ENCODE measurements around the gene ACBD5.
"Not testable (repeated sequence)": the region's sequence is repeated elsewhere in the genome, so short reads cannot be mapped to it uniquely, and the experiment has no call there.

ACBD5 gene, protein sequence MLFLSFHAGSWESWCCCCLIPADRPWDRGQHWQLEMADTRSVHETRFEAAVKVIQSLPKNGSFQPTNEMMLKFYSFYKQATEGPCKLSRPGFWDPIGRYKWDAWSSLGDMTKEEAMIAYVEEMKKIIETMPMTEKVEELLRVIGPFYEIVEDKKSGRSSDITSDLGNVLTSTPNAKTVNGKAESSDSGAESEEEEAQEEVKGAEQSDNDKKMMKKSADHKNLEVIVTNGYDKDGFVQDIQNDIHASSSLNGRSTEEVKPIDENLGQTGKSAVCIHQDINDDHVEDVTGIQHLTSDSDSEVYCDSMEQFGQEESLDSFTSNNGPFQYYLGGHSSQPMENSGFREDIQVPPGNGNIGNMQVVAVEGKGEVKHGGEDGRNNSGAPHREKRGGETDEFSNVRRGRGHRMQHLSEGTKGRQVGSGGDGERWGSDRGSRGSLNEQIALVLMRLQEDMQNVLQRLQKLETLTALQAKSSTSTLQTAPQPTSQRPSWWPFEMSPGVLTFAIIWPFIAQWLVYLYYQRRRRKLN
- 44.5 to 87.7 (median 64.9) reads per million in 4 experiments for total RNA-seq

GRCh38 chr10:27240212-27241009, at the start of gene ACBD5:
ACBD5 (minus strand) TSS chr10:27240797; CDS start chr10:27240688, 109 bp downstream.
- DNase-seq = peak; percentile 55

DNA sequence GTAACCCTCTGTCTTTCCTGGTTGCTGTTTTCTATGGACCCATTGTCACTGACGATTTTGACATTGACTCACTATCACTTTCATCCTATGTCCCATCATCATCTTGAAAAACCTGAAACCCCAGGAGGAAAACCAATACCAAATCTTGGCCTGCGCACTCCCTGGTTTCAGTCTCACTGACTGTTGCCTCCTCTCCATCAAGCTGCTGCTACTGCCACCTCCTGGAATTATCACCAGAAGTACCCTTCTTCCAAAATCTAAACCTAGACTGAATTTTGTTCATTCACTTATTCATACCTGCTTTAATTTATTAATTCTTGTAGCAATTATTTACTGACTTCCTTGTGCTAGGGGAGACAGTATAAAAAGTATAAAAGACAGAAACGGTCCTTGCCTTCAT, 44.5 kb upstream of the ACBD5 start:
- DNase-seq = peak; percentile 1

GRCh38 chr10:27276581-27276980, 36.0 kb upstream of the ACBD5 start:
- no peak for DNase-seq

GRCh38 chr10:27266025-27266424, 25.4 kb upstream of the ACBD5 start:
- not testable (repeated sequence) for DNase-seq

DNA sequence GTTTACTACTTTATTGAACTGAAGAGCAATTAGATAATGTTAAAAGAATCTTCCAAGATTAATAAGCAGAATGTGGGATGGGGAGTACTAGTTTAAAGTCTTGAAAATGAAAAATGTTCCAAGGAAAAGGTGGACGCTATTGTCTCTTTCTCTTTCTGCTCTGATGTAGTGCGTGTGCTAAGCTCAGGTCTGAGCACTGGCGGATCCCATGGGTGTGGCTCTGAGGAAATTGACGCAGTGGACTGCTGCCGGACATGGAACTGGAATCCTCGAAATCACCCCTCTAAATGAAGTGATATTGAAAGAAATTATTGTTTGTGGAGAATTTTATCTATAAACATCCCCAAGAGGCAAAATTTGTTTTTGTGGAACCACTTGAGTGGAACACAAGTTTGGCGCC, 22.2 kb upstream of the ACBD5 start:
- not testable (repeated sequence) for DNase-seq

- no peak for DNase-seq
Observed at GRCh38 chr10:27258838-27259812, 18.5 kb upstream of the ACBD5 start.

DNA sequence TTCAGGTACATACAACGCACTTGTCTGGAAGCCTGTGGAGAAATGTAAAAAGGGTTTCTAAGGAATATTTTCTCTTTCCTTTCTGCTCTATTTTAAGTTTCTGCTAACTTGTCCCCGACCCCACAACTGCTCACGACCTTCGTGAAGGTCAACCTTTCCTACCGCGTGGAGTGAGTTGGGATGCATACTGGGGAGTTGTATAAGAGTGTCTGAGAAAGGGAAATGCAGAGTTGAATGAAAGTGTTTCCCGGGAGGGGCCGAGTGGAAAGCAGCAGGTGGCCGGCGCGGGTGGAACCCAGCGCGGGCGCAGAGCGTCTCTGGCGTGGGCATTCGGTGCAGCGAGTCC, 17.9 kb upstream of the ACBD5 start:
- no peak for DNase-seq

DNA sequence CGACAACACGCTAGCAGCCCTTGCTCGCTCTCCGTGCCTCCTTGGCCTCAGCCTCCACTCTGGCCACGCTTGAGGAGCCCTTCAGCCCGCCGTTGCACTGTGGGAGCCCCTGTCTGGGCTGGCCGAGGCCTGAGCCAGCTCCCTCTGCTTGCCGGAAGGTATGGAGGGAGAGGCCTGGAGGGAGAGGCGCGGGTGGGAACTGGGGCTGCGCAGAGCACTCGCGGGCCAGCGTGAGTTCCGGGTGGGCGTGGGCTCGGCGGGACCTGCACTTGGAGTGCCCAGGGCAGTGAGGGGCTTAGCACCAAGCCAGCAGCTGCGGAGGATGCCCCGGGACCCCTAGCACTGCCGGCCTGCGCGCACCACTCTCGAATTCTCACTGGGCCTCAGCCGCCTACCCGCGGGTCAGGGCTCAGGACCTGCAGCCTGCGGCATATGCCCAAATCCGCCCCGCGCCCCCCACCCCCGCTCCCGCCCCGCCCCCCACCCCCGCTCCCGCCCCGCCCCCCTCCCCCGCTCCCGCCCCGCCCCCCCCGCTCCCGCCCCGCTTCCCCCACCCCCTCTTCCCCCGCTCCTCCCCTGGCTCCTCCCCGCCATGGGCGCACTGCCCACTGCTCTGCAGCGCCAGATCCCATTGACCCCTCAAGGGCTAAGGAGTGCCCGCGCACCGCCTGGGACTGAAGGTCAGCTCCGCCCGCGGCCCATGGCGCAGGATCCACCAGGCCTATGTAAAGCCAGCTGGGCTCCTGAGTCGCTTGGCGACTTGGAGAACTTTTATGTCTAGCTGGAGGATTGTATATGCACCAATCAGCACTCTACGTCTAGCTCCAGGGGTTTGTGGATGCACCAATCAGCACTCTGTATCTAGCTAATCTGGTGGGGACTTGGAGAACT, 15.9 kb upstream of the ACBD5 start:
- no peak for DNase-seq

DNA sequence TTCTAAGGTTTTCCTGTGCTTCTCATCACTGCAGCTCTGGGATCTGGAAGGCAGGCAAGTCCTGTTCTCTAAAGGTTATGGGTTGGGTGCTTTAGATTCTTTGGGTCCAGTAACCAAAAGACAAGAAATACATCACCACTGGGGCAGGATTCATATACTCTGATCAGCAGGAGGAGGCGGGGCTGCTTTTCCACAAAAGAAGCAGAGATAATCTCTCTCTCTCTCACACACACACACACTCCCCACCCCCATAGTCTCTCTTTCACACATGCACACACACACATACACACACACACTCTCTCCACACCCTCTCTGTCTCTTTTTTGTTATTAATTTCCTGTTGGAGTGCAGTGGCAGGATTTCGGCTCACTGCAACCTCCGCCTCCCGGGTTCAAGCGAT, 13.0 kb upstream of the ACBD5 start:
- no peak for DNase-seq

DNA sequence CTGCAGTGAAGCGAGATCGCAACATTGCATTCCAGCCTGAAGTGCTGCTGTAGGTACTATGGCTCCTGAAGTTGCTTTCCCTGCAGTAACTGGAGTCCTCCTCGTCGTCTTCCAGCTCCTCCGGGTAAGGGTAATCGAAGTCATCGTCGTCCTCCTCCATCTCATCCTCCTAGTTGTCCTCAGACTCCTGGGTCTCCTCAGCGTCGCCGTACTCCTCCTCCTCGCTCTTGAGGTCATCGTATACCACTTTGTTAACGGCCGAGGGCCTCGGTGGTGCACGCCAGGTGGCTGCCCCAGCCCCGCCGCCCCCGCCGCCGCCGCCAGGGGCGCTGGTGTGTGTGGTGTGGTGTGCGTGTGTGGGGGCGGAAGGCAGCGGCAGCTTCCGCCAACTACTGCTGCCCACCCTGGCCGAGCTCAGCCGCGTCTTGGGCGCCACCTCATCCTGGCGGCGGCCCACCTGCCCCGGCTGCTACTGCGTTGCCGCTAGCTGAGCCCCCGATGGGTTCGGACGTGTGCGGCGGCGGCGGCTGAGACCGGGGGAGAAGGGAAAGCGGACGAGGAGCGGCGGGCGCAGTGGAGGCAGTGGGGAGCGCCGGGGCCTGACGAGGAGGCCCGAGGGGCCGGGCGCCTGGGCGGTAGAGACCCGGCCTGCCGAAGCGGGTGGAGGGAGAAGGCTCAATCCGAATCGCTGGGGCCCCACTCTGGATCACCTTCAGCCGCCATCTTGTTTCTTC, 11.8 kb upstream of the ACBD5 start:
- DNase-seq = peak; percentile 56

DNA sequence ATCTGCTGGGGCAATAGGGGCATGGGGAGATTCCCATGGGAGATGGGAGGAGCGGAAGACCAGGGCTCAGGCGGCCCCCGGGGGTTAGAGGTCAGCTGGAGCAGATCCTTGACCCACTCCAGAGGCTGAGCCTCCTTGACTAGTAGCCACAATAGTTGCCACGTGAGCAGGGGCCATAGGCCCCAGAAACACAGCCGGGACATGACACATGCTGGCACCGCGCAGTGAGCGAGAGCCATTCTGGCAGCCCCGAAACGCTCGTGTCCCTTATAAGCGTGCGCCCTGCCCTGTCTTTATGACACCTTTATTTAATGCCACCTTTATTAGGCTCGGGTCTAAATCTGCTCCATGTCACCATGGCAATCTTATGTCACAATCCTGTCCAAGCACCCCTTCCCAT, 11.0 kb upstream of the ACBD5 start:
- no peak for DNase-seq

- no peak for DNase-seq
Observed at GRCh38 chr10:27248215-27248614, 7.6 kb upstream of the ACBD5 start.

GRCh38 chr10:27247441-27247840, 6.8 kb upstream of the ACBD5 start:
- DNase-seq = no peak

DNA sequence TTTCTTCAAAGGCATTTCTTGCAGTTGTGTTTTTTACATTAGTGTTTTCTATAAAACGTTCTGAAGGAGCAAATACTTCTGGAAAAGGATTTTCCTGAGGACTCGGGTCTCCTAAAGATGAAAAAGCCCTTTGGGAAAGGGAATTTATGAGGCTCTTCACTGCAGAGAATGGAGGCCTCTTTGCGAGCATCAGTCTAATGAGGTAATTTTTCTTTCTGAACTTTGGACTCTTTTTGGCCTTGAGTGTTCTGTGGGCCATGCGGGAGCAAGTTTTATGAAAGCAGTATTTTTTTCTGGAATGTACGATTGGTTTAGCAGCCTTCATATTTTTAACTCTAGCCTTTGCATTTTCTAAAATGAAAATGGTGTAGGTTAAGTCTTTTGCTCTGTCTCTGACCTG, 6.4 kb upstream of the ACBD5 start:
- DNase-seq = no peak

- DNase-seq = no peak
Observed at GRCh38 chr10:27245836-27246235, 5.2 kb upstream of the ACBD5 start.

- no peak for DNase-seq
Observed at GRCh38 chr10:27244976-27245375, 4.4 kb upstream of the ACBD5 start.

- DNase-seq = peak; percentile 73
Observed at GRCh38 chr10:27242951-27243551, 2.5 kb upstream of the ACBD5 start.

DNA sequence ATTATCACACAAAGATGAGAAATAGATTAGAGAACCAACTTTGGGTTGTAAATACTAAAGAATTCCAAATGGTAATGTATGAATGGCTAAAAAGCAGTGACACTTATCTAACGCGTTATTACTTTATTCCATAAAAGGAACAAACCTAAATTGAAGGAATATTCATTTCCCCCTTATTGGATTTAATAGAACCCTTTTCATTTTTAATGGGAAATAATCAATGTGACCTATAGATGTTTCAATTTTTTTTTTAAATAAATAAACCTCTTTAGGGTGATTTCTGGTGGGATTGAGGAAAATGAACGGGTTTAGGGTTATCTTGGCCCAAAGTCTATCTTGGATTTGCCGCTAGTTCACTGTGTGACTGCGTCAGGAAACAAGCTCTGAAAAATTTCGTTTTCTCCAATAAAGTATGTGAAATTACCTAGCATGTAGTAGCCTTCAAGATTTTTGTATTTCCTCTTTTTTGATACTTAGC, 1.9 kb upstream of the ACBD5 start:
- no peak for DNase-seq

DNA sequence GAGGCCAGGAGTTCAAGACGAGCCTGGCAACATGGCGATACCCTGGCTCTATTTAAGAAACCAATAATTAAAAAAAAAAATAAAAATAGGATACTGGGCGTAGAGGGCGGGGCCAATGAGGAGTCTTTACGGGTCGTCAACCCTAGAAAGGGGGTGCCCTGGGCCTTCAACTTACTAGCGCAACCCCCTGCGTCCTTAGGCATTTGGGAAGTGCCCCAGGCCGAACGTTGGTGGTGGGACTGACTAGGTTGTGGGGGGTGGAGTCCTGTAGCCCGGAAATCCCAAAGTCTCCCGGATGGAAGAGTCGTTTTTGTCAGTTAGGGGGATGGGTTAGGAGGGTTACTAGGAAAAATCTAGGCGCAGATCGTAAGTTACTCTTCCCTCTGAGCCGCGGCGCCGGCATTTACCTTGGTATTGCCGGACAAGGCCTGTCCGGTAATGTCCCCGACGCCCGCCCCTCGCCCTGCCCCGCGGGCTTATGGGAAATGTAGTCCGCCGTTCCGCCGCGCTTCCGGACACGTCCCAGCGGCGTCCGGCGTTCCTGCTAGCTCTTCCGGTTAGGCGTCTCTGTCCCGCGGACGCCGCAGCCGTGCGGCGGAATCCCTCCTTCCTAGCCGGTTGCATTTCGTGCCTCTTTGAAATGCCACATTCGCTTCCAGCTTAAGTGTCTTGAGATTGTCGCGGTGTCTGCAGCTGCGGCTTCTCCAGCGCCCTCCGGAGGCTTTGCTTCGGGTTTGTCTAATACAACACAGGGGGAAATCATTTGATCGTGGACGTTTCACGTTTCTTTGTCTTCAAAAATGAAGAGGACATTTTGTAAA, 1.3 kb upstream of the ACBD5 start:
- peak; percentile 73 for DNase-seq

Measured in effector CD8-positive, alpha-beta T cell (primary cell).